Measurements from ENCODE around the gene CDKL5.

DNA sequence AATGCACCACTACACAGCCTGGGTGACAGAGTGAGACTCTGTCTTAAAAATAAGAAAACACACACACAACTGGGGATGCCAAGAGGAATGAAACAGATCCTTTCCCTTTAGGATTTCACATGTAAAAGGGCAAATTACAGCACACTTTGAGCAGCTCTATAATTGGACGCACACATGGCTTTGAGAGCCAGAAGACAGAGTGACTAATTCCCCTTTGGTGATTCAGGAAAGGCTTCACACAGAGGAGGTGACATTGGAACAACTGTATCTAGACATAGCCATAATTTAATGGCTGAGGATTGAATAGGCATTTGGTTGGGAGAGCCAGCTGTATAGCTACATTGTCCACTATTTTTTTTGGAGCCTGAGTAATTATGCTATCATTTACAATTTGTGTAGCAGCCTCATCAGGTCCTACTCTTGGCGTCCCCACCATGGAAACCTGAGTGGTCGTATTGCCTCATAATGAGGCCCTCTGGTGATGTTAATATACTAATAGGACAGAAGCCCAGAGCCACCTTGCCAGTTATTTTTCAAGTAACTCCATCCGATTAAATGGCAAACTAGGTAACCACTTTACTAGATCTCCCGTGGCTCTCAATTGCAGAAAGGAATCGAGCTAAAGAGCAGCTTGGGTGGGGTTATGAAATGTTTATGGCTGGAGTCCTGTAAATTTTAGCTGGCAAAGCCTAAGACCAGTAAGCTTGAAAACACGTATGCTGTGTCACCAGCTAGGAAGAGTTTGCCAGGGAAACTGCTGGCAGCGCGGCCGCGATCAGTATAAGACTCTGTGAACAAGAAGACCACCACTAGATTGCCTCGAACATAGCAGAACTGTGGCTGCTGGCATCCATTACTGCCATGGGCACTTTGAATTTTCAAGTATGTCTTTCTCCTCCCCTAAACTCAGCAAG is 273.6 kb downstream of the CDKL5 start:
- TF ChIP-seq, protein P1, sequence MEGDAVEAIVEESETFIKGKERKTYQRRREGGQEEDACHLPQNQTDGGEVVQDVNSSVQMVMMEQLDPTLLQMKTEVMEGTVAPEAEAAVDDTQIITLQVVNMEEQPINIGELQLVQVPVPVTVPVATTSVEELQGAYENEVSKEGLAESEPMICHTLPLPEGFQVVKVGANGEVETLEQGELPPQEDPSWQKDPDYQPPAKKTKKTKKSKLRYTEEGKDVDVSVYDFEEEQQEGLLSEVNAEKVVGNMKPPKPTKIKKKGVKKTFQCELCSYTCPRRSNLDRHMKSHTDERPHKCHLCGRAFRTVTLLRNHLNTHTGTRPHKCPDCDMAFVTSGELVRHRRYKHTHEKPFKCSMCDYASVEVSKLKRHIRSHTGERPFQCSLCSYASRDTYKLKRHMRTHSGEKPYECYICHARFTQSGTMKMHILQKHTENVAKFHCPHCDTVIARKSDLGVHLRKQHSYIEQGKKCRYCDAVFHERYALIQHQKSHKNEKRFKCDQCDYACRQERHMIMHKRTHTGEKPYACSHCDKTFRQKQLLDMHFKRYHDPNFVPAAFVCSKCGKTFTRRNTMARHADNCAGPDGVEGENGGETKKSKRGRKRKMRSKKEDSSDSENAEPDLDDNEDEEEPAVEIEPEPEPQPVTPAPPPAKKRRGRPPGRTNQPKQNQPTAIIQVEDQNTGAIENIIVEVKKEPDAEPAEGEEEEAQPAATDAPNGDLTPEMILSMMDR (IDR thresholded peaks at IDR 0.05), result no peak
- no peak for TF ChIP-seq POLR2A (IDR thresholded peaks at IDR 0.05)

All from adrenal gland (tissue), 5 donors.